Measurements from ENCODE around the gene IGFBP5. TPM values are rescaled to one million over a fixed set of nuclear protein-coding genes. Genes with fewer than 3 reads are reported as not detected.

IGFBP5 gene
- total and polyA plus RNA-seq, 2 of the 8 experiments (the other 6 are each of a cell fraction or from before 2014, with no cell fraction given), result 2.2 to 2.5 TPM

DNA sequence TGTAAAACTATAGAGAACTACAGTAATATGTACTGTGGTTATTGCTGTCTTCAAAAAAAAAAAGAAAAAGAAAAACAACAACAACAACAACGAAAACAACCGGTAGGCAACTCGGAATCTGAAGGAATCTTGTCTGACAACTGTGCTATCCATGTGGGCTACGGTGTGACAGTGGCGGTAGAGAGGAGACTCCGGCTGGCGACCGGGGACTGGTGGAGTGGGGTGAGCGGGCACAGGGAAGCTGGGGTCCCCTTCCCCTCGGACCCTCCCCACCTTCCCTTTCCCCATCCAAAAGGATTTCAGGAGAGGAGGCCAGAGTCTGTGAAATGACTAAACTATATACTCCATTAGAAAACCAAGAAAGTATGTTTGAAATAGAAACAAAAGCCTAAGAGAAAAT lies 22.9 kb downstream of the IGFBP5 start:
- Histone ChIP-seq H4K20me1 (replicated peaks in 1 of 2; ENCODE audit: control insufficient read depth in 1 of 2, insufficient read depth in 2 of 2, low read length in 2 of 2) (no peaks in the 10 kb centered on the region), H3K79me1 (ENCODE audit: low read depth, low read length) (no peaks in the 10 kb centered on the region), H2AK5ac (ENCODE audit: low read depth, low read length) (no peak overlapping the region), H2BK15ac (ENCODE audit: low read length) (no peak overlapping the region), H3K18ac (ENCODE audit: extremely low read depth, low read length) (no peak overlapping the region), H4K8ac (ENCODE audit: extremely low read depth, insufficient read depth, low read length) (no peak overlapping the region), H2BK20ac (ENCODE audit: low read length) (no peak overlapping the region), H3K9ac (replicated peaks in 1 of 4; ENCODE audit: extremely low read depth in 1 of 4, low read depth in 3 of 4, low read length in 3 of 4) (no peak overlapping the region), H3K23ac (ENCODE audit: insufficient read length) (no peak overlapping the region), H2BK120ac (replicated peaks; ENCODE audit: low read depth, low read length) (no peak overlapping the region), H2BK12ac (ENCODE audit: low read depth, low read length) (no peak overlapping the region), H3K79me2 (ENCODE audit: control insufficient read depth in 1 of 2, insufficient read depth in 2 of 2, low read length in 2 of 2) (no peaks in the 10 kb centered on the region), H3K56ac (replicated peaks; ENCODE audit: insufficient read length, low read depth, low read length) (no peak overlapping the region), H2AFZ (ENCODE audit: low read length) (no peak overlapping the region), H2BK5ac (ENCODE audit: low read depth, low read length) (no peak overlapping the region), H3K14ac (ENCODE audit: insufficient read length) (no peak overlapping the region), H3K4me1 (replicated peaks in 1 of 4; ENCODE audit: control insufficient read depth in 3 of 4, insufficient read depth in 4 of 4, low read length in 3 of 4) (no peaks in the 10 kb centered on the region), H3K27ac (ENCODE audit: low read depth, low read length) (no peak overlapping the region), H3K4me3 (ENCODE audit: extremely low read depth in 1 of 4, insufficient read depth in 2 of 4, low read depth in 3 of 4, low read length in 4 of 4) (no peak overlapping the region), H3K27me3 (replicated peaks in 1 of 4; ENCODE audit: control insufficient read depth in 3 of 4, extremely low read depth in 1 of 4, insufficient read depth in 3 of 4, low read length in 3 of 4) (no peaks in the 10 kb centered on the region), H3K4me2 (ENCODE audit: insufficient read depth in 1 of 2, low read depth in 2 of 2, low read length in 2 of 2) (no peak overlapping the region), H4K91ac (replicated peaks; ENCODE audit: insufficient read length, low read length) (no peak overlapping the region), H4K5ac (ENCODE audit: insufficient read length, low read depth, low read length) (no peak overlapping the region), H3K23me2 (ENCODE audit: low read depth, low read length) (no peaks in the 10 kb centered on the region), H3K36me3 (ENCODE audit: control insufficient read depth in 2 of 4, insufficient read depth in 4 of 4, low read length in 3 of 4) (no peaks in the 10 kb centered on the region; a peak in 1 of 8 replicates), H3K4ac (replicated peaks; ENCODE audit: insufficient read length, low read depth, low read length) (no peak overlapping the region), H3K9me3 (ENCODE audit: insufficient read depth in 2 of 2, low read depth in 1 of 2, low read length in 1 of 2) (no peaks in the 10 kb centered on the region)
- ChIA-PET CTCF (ENCODE audit: partially characterized antibody) (interaction anchor here (0.9 to 6.9 kb wide), 3 partner anchors 10 to 155 kb away, joined by 3 to 54 read pairs (median 11); no protein-coding TSS in a partner anchor), POLR2A (ENCODE audit: partially characterized antibody) (no interaction called here)
- 94% methylated on average over 9 of the region's 10 CpGs; no CpG with 5 or more reads in 1 of the 2 experiments for WGBS, 2 experiments (ENCODE audit: extremely low coverage in 1 of 2, insufficient coverage in 1 of 2, insufficient read length in 1 of 2, insufficient replicate concordance in 2 of 2, low coverage in 1 of 2, low lambda C conversion rate in 2 of 2, missing lambda C conversion rate in 1 of 2)
- DNase-seq (ENCODE audit: low read depth in 1 of 2, low spot score in 2 of 2) (no peak), FAIRE-seq (no peak)
- no peak for TF ChIP-seq JUND (IDR thresholded peaks at IDR 0.05; ENCODE audit: low read length)
- TF ChIP-seq NRF1 (IDR thresholded peaks at IDR 0.05; ENCODE audit: low read depth, low read length), result no peak

Data from H1 (cell line).